Measurements from ENCODE around the gene RWDD1.

RWDD1 gene, protein sequence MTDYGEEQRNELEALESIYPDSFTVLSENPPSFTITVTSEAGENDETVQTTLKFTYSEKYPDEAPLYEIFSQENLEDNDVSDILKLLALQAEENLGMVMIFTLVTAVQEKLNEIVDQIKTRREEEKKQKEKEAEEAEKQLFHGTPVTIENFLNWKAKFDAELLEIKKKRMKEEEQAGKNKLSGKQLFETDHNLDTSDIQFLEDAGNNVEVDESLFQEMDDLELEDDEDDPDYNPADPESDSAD

DNA sequence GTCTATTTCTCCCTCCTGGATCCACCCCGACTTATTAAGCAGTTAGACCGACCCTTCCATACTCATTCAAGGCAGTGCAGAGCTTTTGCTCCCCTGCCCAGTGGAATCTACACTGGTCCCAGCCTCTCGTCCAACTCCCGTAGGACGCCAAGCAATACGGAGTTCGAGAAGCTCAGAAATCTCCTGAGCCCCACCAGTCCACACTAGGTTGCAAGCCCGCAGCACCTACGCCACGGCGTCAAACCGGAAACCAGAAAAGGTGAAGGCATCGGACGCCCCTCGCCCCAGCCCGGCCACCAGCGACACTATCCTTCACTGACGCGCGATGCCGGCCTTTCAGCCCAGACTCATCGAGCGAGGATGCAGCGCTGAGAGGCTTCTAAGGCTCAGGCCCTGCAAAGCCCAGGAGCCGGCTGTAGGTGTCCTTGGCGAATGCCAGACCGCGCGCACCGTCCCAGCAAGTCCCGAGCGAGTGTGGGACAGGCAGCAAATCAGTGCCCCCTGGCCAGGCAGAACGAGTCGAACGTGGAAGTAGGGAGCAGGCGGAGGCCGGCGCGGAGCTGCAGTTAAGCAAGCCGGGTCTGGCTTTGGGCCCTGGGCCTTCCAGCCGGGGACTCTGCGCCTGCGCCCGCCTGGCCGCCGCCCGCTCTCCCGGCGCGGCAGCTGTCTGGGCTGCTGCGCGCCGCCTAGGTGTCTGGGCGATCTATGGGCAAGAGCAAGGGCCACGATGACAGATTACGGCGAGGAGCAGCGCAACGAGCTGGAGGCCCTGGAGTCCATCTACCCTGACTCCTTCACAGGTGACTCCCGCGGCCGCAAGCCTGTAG, at the start of gene RWDD1:
TSS of gene RWDD1 (plus strand) at position 649 of the 827 bp plus-strand sequence. CDS start at position 728, 79 bp downstream.
- DNase-seq = peak; percentile 90 to 97

DNA sequence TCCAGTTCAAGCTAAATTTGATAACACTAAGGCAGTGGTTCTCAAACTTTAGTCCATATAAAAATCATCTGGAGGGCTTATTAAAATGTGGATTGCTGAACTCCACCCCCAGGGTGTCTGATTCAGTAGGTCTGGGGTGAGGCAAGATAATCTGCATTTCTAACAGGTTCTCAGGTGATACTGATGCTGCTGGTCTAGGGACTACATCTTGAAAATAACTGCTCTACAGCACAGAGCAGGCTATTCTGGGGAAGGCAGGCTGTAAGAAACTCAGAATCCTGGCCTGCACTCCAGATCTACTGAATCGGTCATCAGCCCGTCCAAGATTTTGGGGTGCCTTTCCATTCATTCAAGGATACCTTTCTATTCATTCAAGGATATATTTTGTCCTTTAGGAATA, 48.4 kb upstream of the RWDD1 start:
- DNase-seq = no peak

DNA sequence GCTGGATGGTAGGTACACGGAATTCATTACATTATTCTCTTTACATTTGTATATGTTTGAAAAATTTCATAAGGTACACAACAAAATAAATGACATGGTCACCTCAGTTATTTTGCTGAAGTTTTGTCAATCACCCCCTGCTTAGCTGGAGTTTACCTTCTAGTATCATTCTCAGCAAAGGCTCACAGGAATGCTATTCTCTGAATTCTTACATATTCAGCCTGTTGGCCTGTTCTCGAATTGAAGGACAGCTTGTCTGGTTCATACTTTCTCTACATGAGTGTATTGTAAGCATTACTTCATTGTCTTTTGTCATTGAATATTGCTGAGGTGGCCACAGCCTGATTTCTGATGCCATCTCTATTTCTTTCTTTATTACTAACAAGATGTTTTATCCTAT, 47.1 kb upstream of the RWDD1 start:
- DNase-seq = no peak

DNA sequence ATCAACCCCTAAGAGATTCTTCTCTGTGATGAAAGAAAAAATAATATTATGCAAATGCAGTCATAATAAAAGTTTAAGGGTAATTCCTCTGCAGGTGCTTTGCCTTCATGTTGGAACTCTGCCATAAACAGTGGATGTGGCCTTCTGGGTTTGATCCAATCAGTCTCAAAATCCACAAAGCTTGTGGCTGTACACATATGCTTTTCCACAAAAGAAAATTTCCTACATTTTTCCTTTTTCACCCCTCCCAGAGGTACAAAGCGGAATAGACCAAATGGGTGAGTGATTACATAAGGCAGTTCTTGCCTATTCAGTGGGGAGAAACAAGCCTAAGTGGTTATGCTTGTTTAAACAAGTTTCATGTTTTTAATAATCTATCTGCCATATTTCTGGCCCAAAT, 43.2 kb upstream of the RWDD1 start:
- no peak for DNase-seq

DNA sequence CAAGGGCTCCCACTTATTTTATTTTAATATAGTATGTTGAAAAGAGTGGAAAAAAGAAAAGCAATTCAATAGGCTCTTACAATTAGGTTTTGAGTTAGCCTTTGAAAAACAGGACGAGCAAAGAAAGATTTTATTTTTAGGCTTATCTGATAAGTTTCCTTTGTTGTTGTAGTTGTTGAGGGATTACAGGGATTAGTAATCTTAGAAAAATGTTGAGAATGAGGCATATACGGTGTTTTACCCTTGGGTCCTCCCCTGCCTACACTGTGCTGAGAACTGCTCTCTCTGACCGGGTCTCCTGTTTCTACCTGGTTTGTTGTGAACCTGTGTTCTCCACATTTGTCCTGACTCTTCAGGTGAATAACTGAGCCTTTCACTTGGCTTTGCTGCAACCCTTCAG, 42.5 kb upstream of the RWDD1 start:
- DNase-seq = no peak

DNA sequence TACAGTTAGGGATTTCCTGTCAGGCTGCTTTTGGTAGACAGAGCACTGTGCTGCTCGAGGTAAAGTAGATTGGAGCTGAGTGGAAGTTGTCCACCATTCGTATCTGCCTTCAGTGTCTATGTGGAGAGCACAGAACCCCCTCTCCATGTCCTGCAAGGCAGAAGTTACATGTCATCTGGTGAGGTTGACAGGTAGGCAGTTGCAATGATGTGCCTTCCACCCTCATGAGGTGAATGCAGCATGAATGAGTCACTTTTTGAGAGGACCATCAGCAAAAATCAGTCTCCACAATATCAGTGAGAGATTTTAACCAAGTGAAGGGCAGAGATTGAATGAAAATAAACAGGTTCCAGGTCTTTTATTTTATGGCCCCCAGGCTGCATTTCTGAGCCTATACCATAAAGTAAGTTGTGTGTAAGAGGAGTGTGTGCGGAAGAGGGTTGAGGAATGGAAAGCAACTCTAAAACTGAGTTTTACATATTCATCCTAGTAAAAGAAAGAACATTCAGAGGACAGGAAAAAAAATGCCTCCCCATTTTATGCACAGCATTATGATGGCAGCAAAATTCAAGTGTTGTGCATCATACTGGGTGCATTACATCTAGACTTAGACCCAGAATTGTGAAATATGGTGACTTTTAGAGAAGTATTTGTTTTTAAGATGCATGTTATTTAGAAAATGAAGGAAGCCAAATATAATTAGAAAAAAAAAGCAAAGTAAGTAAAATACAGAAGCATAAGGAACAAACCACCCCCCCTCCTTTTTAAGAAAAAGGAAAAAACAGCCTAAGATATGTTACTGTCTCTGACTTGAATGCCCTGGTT, 41.6 kb upstream of the RWDD1 start:
- DNase-seq = no peak

DNA sequence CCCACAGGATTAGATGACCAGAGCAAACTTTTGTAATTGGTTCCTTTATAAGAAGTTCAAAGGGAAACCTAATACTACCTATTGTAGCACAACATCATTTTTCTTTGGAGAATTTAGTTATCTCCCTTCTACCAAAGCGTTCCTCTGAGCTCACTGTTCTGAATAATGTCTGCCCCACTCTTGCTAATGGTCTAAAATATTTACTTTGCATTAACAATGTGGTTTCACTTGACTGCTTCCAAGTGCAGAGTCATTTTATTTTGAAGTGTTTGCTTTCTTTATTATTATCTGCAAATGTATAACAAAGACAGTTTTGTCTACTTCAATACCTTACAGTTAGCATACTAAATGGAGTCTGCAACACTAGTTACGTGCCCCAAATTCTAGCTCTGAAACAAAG, 40.9 kb upstream of the RWDD1 start:
- DNase-seq = no peak

DNA sequence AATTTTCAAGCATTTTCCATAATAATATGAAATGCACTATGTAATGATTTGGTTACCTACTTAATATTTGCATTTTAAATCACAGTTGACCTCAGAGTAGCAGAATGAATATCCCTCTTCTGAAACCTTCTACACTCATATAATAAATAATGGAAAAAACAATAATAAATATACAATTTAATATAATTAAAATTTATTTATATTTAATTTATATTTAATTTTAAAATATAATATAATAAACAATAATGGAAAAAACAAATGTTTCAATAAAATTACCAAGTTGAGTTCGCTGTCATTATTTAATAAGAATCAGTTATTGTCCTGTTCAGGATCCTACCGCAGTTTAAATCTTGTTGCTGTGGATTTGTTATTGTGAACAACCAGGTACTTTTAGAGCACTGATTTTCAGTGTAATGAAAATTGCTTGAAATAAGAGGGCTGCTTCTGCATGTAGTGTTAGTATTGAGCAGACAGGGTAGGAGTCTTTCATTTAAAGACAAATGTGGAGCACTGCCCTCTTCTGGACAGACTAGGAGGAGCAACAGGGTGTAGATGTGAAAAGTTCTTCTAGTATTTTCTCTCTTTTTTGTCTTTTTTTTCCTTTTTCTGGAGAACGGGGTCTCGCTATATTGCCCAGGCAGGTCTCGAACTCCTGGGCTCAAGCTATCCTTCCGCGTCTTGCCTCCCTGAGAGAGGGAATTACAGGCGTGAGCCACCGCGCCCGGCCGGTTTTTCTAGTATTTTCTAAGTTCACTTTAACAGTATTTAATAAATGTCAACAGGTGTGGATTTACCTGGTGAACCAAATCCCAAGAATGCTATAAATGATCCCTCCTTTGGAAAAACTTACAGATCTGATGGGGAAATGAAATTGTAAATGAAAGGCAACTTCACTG, 39.4 kb upstream of the RWDD1 start:
- peak in 1 of 2 experiments; percentile 10 for DNase-seq

DNA sequence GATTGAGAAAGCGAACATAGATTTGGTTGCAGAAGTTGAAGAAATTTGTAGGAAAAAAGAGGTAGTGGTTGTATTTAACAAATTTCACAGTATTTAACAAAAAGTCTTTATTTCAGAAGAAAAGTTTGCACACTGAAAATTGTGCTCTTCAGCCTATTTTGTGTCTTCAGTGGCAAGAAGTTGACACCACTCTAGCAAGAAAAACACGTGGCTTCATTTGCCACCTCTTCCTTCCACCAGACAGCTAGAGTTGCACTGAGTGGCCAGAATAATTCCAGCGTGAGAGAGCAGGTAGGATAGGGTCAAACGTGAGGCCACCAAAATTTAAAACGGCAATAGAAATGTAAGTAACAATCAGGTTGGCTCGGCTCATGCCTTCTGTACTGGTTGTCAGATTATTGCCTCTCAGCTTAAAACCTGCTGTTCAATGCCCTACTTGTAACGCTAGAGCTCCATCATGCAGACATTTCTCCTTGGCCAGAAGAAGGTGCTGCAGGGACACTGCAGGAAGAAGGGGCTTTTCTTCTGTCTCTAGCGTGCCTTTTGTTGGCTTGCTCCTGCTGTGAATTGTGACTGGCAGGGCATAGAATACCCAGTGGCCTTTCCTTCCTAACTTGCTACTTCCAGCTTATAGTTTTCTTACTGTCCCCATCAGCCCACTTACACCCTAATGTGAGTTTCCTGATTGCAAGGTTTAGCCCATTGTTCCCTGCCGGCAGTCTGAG, 37.9 kb upstream of the RWDD1 start:
- DNase-seq = no peak

DNA sequence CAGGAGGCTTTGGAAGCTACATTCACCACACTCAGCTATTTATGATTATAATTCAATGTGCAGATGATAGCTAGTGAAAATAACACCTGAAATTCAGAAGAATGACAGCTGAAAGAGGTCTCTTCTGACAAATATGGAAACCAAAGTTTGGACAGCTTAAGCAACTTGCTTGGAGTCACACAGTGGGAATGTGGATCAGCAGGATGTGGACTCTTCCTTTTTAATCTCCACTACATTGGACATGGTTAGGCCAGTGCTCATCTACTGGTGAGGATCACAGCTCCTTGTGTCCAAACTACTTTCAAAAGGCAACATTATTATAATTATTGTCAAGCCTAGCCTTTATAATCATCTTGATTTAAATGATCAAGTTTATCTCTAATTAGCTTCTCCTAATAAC, 36.2 kb upstream of the RWDD1 start:
- DNase-seq = no peak

DNA sequence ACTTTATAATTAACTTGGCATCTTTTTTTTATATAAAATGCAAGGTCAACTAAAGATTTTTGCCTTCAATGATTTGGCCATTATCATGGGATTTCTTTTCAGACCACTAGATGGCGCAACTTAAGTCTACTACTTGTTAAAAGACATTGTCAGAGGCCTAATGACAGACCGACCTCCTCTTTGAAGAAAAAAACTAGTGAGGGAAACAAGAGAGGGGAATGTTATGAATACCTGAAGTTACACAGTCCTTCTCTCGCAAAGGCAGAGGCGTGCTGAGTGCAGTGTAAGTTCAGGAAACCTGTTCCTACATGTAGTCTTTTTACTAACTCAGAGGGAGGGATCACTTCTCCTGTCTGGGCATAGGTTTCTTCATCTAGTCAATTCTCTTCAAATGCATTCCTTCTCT, 35.1 kb upstream of the RWDD1 start:
- peak in 1 of 2 experiments; percentile 53 for DNase-seq

DNA sequence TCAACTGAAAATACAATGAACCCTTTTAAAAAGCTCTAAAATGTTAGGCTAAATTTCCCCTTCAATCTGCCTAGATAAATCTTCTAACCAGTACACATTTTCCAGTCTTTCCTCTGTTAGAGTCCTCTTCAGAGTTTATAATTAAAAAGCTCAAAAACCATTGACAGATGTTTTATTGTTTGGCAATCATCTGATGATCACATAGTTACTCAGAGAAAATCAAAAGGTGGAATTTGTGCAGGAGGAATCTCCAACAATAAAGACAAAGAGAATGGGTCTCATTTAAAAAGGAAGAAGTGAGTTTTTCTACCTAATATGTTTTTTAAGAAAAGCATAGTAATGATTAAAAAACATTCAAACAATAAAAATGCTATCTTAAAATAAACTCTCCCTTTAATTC, 28.9 kb upstream of the RWDD1 start:
- no peak for DNase-seq

DNA sequence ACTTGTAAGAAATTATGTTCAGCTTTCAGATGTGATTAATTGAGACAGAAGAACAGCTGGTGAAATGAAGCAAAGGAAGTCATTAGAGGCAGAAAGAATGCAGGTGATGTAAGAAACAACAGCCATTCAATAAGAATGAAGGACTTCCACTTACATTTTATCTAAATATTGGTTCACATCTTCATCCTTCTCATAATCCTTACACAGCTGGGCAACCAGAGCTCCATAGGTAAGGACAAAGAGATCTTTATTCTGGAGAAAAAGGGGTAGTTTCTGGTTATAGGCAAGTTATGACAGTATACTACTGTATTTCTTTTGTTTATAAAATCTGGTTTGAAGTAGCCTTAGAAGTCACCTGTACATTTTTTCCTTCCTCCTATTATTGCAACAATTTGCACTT, 28.2 kb upstream of the RWDD1 start:
- no peak for DNase-seq

DNA sequence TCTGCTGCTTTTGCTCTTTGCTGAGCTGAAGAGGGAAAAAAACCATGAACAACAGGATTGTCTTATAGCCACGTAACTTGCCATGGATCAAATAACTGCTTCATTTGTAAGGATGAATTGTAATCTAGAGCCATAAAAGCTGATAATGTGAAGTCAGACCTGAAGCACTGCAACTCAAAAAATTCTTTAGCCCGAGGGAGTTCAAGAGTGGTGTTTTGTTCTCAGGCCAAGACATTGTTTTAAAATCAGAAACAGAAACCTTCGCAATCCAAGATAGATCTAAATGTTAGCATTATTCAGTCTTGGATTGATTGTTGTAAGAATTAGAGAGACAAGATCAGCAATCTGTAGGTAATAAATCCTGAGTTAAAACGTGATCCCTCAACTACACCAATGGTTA, 25.7 kb upstream of the RWDD1 start, which contains the start of gene TRAPPC3L:
TSS of gene TRAPPC3L (minus strand) at position 34 of the 400 bp plus-strand sequence. CDS start 170 bp downstream, outside the sequence.
- no peak for DNase-seq

DNA sequence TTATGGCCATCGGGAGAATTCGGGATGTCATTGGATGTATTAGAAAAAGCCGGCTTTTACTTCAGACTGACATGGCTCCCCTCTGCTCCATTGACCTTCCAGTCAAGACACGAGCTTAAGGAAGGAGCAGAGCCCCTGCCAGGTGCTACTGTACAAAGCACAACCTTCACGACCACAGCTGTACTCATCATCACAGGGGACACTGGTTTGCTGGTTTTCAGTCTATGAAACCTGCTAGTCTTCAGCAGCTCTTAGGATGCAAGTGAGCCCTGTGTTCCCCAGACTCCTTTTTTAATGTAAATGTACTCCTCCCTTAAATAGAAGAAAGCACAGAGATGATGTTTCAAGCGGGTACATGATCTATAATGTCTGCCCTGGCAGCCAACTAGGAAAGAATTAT, 23.9 kb upstream of the RWDD1 start:
- DNase-seq = no peak

DNA sequence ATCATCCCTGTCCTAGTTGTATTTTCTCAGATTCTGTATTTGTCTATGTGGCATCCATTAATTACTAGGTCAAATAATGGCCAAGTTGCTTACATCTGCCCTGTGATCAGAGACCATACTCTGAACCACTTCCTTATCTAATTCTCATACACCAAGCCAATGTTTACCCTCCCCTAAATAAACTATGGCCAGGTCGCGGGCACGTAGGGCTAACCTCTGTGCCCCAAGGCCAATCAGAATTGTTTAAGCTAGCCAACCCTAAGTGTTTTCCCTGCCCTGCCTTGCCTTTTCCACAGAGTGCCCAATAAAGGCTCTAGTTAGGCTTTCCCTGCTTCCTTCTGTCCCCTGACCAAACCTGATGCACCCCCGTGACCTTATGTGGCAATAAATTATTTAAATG, 20.5 kb upstream of the RWDD1 start:
- DNase-seq = no peak

DNA sequence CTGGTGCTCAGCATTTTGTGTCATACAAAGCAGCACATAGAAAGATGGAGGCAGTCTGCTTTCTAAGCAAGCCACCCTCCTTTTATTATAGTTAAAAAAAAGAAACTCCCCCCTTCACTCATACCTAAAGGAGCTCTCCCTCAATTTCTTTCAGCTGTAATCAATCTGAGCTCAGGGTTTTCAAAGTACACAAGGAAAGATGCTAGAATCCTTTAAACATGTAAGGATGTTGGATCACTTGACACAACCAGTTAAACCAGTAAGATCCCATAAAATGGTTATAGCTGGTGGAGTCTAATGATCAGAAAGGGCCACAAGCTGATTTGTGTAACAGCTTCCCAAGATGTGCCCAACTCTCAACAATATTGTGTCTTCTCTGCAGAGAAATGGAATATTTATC, 17.9 kb upstream of the RWDD1 start, which contains the start of gene CALHM4:
TSS of gene CALHM4 (plus strand) at position 301 of the 400 bp plus-strand sequence. CDS start at position 344, 43 bp downstream.
- no peak for DNase-seq

DNA sequence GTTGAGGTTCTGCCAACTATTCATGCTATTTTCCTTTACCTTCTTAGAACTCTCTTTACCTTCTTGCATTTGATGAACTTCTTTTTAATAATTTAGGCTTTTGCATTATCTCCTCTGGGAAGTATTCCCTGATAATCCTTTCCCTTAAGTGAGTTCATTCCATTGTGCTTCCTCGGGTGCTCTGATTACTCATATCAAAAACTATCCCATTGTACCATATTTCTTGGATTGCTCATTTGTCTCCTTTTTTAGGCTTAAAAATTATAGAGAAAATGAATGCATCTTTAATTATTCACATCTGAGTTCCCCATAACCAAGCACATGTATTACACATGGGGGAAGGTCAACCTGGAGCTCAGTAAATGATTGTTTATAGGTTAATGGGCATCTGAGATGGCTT, 15.2 kb upstream of the RWDD1 start:
- DNase-seq = no peak

DNA sequence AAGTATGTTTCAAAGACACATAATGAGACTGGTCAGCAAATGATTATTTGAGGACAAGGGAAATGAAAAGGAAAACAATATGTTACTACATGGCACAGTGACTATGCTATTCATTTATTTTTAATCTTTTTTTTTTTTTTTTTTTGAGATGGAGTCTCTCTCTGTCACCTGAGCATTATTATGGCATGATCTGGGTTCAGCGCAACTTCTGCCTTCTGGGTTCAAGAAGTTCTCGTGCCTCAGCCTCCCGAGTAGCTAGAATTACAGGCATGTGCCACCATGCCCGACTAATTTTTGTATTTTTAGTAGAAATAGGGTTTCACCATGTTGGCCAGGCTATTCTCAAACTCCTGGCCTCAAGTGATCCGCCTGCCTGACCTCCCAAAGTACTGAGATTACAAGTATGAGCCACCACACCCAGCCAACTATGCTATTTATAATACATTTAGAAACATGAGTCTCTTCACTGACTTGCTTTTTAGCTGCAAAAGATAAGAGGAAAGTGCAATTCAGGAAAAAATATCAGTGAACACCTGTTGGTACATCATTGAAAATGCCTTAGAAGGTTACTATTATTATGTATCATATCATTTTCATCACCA, 14.4 kb upstream of the RWDD1 start:
- DNase-seq = no peak

DNA sequence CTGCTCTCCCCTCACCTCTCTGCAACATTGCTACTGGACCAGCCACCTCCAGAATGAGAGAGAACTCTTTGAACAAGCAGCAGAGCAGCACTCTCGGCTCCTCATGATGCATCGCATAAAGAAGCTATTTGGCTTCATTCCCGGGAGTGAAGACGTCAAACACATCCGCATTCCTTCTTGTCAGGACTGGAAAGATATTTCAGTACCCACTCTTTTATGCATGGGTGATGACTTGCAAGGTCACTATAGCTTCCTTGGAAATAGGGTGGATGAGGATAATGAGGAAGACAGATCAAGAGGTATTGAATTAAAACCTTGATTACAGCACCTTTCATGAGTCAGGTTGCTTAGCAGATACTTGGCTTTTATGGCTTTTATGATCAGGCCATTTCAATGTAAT, 13.4 kb upstream of the RWDD1 start:
- DNase-seq = peak in 1 of 2 experiments; percentile 22

DNA sequence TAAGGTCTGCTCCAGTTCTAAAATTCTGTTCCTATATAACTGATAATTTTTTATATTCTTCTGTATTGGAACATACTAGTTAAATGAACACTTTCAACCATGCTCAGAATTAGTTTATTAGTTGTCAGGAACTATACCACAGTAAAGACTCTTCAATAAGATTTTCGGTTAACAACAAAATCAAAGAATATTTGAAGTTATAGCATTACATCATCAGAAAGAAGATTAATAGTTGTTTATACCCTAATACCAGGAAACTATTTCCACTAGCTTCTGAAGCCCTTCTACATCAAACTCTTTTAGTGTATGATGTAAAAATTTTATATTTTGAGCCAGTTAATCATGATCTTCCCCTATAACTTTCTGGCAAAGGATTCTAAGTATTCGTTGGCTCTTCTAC, 11.2 kb upstream of the RWDD1 start:
- DNase-seq = no peak
